ENCODE data around the gene CLRN2. TPM values are rescaled to one million over a fixed set of nuclear protein-coding genes. Genes with fewer than 3 reads are reported as not detected.

The CLRN2 gene
- total RNA-seq, 1 donor from 2014 or later, result not detected

DNA sequence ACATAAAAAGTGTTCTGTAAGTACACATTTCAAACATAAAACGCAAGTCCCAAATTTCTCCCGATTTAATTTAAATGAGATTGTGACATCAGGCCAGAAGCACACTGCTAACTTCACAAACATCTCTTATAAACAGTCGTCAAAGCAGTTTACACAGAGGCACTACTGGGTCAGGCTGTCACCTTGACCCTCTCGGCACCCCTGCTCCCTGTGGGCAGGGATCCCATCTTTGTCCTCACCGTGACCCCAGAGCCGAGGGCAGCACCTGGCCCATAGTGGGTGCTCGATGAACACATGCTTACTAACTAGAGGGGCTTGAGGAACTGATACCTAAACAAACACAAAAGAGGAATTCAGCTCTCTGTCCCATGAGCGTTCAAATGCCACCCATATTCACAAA is 25.2 kb upstream of the CLRN2 start:
- peaks cover 8% of the 10 kb centered on the region for H3K36me3 ChIP-seq (ENCODE audit: control insufficient read depth, insufficient read depth, low read length)
- FAIRE-seq, result no peak
- no peak for DNase-seq (ENCODE audit: low read depth)
- TF ChIP-seq, protein P1, sequence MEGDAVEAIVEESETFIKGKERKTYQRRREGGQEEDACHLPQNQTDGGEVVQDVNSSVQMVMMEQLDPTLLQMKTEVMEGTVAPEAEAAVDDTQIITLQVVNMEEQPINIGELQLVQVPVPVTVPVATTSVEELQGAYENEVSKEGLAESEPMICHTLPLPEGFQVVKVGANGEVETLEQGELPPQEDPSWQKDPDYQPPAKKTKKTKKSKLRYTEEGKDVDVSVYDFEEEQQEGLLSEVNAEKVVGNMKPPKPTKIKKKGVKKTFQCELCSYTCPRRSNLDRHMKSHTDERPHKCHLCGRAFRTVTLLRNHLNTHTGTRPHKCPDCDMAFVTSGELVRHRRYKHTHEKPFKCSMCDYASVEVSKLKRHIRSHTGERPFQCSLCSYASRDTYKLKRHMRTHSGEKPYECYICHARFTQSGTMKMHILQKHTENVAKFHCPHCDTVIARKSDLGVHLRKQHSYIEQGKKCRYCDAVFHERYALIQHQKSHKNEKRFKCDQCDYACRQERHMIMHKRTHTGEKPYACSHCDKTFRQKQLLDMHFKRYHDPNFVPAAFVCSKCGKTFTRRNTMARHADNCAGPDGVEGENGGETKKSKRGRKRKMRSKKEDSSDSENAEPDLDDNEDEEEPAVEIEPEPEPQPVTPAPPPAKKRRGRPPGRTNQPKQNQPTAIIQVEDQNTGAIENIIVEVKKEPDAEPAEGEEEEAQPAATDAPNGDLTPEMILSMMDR (IDR thresholded peaks at IDR 0.05; ENCODE audit: insufficient read depth, low read length, severe bottlenecking), result no peak
- H3K4me3 ChIP-seq (ENCODE audit: low read depth, low read length), result no peak overlapping the region
- H3K27me3 ChIP-seq (ENCODE audit: control insufficient read depth, insufficient read depth, low read length), result no peaks in the 10 kb centered on the region

DNA sequence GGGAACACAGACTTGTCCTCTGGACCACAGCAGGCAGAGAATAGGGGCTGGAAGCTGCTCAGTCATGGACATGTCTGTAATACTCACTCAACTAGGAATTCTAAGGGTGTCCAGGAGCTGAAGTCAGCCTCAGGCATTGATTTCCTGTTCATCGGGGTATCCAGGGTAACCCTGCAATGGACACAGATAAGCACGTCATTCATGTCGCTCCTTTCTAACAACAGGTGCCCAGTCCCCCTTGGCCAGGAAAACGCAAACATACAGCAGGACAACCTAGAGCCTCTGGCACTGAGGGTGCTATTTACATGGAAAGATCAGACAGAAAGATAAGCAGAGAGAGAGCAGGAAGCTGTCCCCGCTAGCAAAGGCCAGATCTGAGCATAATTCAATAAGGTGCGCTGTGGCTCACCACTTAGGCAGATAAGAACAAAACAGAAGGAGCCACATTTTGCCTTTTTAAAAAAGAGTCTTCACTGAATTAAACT is 24.3 kb upstream of the CLRN2 start:
- no peaks in the 10 kb centered on the region for H3K27me3 ChIP-seq (ENCODE audit: control insufficient read depth, insufficient read depth, low read length)
- TF ChIP-seq, protein P1 (IDR thresholded peaks at IDR 0.05; ENCODE audit: insufficient read depth, low read length, severe bottlenecking), result no peak
- H3K36me3 ChIP-seq (ENCODE audit: control insufficient read depth, insufficient read depth, low read length), result peaks cover 8% of the 10 kb centered on the region
- no peak for FAIRE-seq
- DNase-seq (ENCODE audit: low read depth), result no peak
- no peak overlapping the region for H3K4me3 ChIP-seq (ENCODE audit: low read depth, low read length)

DNA sequence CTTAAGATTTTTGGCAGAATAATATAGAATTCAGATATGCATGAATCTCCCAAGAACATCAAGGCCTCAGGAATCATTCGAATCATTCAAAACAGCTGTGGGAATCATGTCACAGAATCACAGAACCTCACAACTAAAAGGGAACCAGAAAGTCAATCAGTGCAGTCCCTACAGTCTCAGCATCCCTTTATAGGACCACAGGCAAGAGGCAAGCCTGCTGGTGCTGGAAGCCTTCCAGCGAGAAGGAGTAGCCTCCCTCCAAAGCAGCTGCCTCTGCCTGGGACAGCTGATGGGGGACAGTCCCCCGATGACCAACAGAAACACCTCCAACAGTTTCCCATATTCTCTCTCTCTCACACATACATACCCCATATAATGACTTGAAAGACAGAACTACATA is 23.8 kb upstream of the CLRN2 start:
- TF ChIP-seq, protein P1 (IDR thresholded peaks at IDR 0.05; ENCODE audit: insufficient read depth, low read length, severe bottlenecking), result no peak
- no peak for FAIRE-seq
- H3K4me3 ChIP-seq (ENCODE audit: low read depth, low read length), result no peak overlapping the region
- no peak for DNase-seq (ENCODE audit: low read depth)
- no peaks in the 10 kb centered on the region for H3K27me3 ChIP-seq (ENCODE audit: control insufficient read depth, insufficient read depth, low read length)
- peaks cover 8% of the 10 kb centered on the region for H3K36me3 ChIP-seq (ENCODE audit: control insufficient read depth, insufficient read depth, low read length)

DNA sequence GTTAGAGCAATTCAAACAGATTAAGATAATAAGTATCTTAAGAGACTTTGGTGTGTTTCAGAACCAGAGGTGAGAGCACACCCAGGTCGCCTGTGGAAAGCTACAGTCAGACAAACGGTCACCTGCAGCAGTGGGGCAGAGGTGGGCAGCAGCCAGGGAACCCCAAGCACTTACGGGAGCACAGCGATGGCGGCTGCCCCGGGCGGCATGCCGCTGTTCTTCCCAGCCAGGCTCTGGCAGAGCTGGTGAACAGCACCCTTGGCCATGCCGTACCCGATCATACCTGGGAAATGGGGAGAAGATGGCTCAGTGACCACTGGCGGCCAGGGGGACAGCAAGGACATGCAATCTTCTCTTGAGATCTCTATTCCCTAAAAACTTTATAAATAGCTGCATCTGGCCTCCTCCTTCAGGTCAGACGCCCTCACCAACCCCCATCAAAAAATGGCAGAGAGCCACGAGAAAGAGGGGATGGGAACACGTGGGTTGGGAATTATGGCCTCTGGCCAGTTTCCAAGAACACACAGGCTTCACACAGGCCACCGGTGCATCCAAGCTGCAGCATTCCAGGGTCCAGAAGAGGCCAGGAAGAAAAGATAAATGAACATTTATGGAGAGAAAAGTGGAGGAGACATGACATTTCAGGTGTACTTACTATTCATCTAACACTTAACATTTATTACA is 22.8 kb upstream of the CLRN2 start:
- TF ChIP-seq, protein P1 (IDR thresholded peaks at IDR 0.05; ENCODE audit: insufficient read depth, low read length, severe bottlenecking), result no peak
- Histone ChIP-seq H3K4me3 (ENCODE audit: low read depth, low read length) (no peak overlapping the region), H3K27me3 (ENCODE audit: control insufficient read depth, insufficient read depth, low read length) (no peaks in the 10 kb centered on the region), H3K36me3 (ENCODE audit: control insufficient read depth, insufficient read depth, low read length) (peaks cover 8% of the 10 kb centered on the region)
- no peak for DNase-seq (ENCODE audit: low read depth)
- no peak for FAIRE-seq

DNA sequence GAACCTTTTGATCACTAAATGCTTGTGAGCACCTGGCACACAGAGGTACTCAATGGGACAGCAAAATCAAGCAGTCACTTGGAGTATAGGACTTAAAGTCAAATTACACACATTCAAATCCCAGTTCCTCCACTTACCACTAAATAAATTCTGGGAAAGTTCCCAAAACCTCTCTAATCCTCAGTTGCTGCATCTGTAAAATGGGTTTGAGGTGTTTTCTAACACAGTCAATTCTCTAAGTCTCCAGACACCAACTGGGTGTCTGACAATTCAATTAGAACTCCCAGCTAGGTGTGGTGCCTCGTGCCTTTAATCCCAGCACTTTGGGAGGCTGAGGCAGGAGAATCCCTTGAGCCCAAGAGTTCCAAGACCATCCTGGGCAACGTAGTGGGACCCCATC is 22.1 kb upstream of the CLRN2 start:
- peaks cover 7% of the 10 kb centered on the region for H3K36me3 ChIP-seq (ENCODE audit: control insufficient read depth, insufficient read depth, low read length)
- no peak overlapping the region for H3K4me3 ChIP-seq (ENCODE audit: low read depth, low read length)
- no peaks in the 10 kb centered on the region for H3K27me3 ChIP-seq (ENCODE audit: control insufficient read depth, insufficient read depth, low read length)
- TF ChIP-seq, protein P1 (IDR thresholded peaks at IDR 0.05; ENCODE audit: insufficient read depth, low read length, severe bottlenecking), result no peak
- FAIRE-seq, result no peak
- no peak for DNase-seq (ENCODE audit: low read depth)

DNA sequence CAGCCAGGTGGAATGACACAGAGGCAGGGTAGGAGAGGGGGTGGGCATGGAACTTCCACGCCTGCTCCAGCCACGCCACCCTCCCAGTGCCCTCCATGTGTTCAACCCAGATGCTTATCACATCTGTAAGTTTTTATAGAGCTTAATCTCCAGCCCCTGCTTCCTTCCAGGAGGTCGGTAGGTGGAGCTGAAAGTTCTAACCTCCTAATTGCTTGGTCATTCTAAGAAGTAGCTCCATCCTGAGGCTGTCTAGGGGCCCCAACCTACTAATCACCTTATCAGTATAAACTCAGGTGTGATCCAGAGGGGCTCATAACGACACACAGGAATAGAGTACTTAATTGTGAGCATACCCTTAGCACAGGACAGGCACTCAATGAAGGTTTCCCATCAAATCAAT is 21.3 kb upstream of the CLRN2 start:
- FAIRE-seq, result no peak
- peaks cover 6% of the 10 kb centered on the region for H3K36me3 ChIP-seq (ENCODE audit: control insufficient read depth, insufficient read depth, low read length)

More for the DNA sequence above, 21.3 kb upstream of the CLRN2 start:
- no peak for DNase-seq (ENCODE audit: low read depth)
- H3K4me3 ChIP-seq (ENCODE audit: low read depth, low read length), result no peak overlapping the region
- TF ChIP-seq, protein P1 (IDR thresholded peaks at IDR 0.05; ENCODE audit: insufficient read depth, low read length, severe bottlenecking), result no peak
- H3K27me3 ChIP-seq (ENCODE audit: control insufficient read depth, insufficient read depth, low read length), result no peaks in the 10 kb centered on the region
